ENCODE results near the gene LEP. TPM values are rescaled to one million over a fixed set of nuclear protein-coding genes. Genes with fewer than 3 reads are reported as not detected.

LEP gene
- total and polyA plus RNA-seq, 2 of the 8 experiments (the other 6 are each of a cell fraction or from before 2014, with no cell fraction given), result not detected

DNA sequence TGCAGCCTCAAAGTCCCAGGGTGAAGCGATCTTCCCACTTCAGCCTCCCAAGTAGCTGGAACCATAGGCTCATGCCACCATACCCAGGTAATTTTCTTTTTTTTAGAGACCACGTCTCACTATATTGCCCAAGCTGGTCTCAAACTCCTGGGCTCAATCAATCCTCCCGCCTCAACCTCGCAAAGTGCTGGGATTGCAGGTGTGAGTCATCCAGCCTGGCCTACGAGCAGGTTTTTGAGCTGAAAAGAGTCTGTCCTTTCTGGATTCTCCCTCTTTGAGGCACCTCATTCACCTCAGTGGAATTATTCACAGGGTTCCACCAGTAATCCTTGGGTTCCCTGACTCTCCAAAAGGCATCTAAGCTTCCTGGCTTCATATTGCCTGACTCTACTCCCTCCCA, 7.6 kb upstream of the LEP start:
- no peaks in the 10 kb centered on the region for H3K79me2 ChIP-seq (ENCODE audit: control insufficient read depth in 1 of 2, insufficient read depth in 2 of 2, low read length in 2 of 2)
- no peaks in the 10 kb centered on the region for H3K23me2 ChIP-seq (ENCODE audit: low read depth, low read length)
- H3K4ac ChIP-seq (replicated peaks; ENCODE audit: insufficient read length, low read depth, low read length), result no peak overlapping the region
- H4K8ac ChIP-seq (ENCODE audit: extremely low read depth, insufficient read depth, low read length), result no peak overlapping the region
- H4K91ac ChIP-seq (replicated peaks; ENCODE audit: insufficient read length, low read length), result no peak overlapping the region
- H2AFZ ChIP-seq (ENCODE audit: low read length), result 0 out of 2 replicates have a peak overlapping the region, but pooled peaks have one; percentile 8
- no peak overlapping the region for H3K27ac ChIP-seq (ENCODE audit: low read depth, low read length)
- H2BK15ac ChIP-seq (ENCODE audit: low read length), result no peak overlapping the region
- H3K27me3 ChIP-seq (replicated peaks in 1 of 4; ENCODE audit: control insufficient read depth in 3 of 4, extremely low read depth in 1 of 4, insufficient read depth in 3 of 4, low read length in 3 of 4), result no peaks in the 10 kb centered on the region
- no peak overlapping the region for H3K56ac ChIP-seq (replicated peaks; ENCODE audit: insufficient read length, low read depth, low read length)
- CTCF ChIA-PET (ENCODE audit: partially characterized antibody), result interaction anchor here (0.7 to 4.4 kb wide), 9 partner anchors 13 to 165 kb away, joined by 3 to 24 read pairs (median 3); no protein-coding TSS in a partner anchor
- no peaks in the 10 kb centered on the region for H3K9me3 ChIP-seq (ENCODE audit: insufficient read depth in 2 of 2, low read depth in 1 of 2, low read length in 1 of 2)
- no peak for TF ChIP-seq SUZ12 (IDR thresholded peaks at IDR 0.05; ENCODE audit: low read length)
- no peak for TF ChIP-seq YY1 (IDR thresholded peaks at IDR 0.05; ENCODE audit: low read depth, low read length)
- TF ChIP-seq ASH2L (IDR thresholded peaks at IDR 0.05; ENCODE audit: low read length), result no peak
- TF ChIP-seq KDM1A (IDR thresholded peaks at IDR 0.05; ENCODE audit: borderline replicate concordance, low read length), result no peak
- TF ChIP-seq TBP (IDR thresholded peaks at IDR 0.05; ENCODE audit: low read depth, low read length), result no peak
- no peak for TF ChIP-seq SIRT6 (IDR thresholded peaks at IDR 0.05; ENCODE audit: low read length)
- no peak for TF ChIP-seq HDAC2 (IDR thresholded peaks at IDR 0.05; ENCODE audit: borderline replicate concordance in 1 of 2, low read depth in 2 of 2, low read length in 2 of 2)
- TF ChIP-seq SIN3A (conservative IDR thresholded peaks at IDR 0.05 in 1 of 2, IDR thresholded peaks at IDR 0.05 in 1 of 2; ENCODE audit: low read depth in 1 of 2, low read length in 2 of 2), result no peak
- TF ChIP-seq KDM4A (IDR thresholded peaks at IDR 0.05; ENCODE audit: low read depth, low read length, severe bottlenecking), result no peak
- no peak for TF ChIP-seq ZNF274 (IDR thresholded peaks at IDR 0.05; ENCODE audit: borderline replicate concordance, extremely low read depth, low read length)
- H3K4me2 ChIP-seq (ENCODE audit: insufficient read depth in 1 of 2, low read depth in 2 of 2, low read length in 2 of 2), result no peak overlapping the region
- no peak overlapping the region for H3K9ac ChIP-seq (replicated peaks in 1 of 4; ENCODE audit: extremely low read depth in 1 of 4, low read depth in 3 of 4, low read length in 3 of 4)
- no peak overlapping the region for H4K5ac ChIP-seq (ENCODE audit: insufficient read length, low read depth, low read length)
- no peak overlapping the region for H2BK20ac ChIP-seq (ENCODE audit: low read length)
- H2BK120ac ChIP-seq (replicated peaks; ENCODE audit: low read depth, low read length), result no peak overlapping the region
- H3K23ac ChIP-seq (ENCODE audit: insufficient read length), result no peak overlapping the region
- no peak overlapping the region for H3K14ac ChIP-seq (ENCODE audit: insufficient read length)
- no peak overlapping the region for H3K4me3 ChIP-seq (ENCODE audit: extremely low read depth in 1 of 4, insufficient read depth in 2 of 4, low read depth in 3 of 4, low read length in 4 of 4)
- no peaks in the 10 kb centered on the region for H3K79me1 ChIP-seq (ENCODE audit: low read depth, low read length)
- H2BK5ac ChIP-seq (ENCODE audit: low read depth, low read length), result no peak overlapping the region
- no peak overlapping the region for H2AK5ac ChIP-seq (ENCODE audit: low read depth, low read length)
- DNase-seq (ENCODE audit: low read depth in 1 of 2, low spot score in 2 of 2) (no peak), FAIRE-seq (no peak)
- no peak overlapping the region for H3K18ac ChIP-seq (ENCODE audit: extremely low read depth, low read length)
- POLR2A ChIA-PET (ENCODE audit: partially characterized antibody), result interaction anchor here (0.7 kb wide), 1 partner anchor 10 kb away, joined by 3 read pairs; no protein-coding TSS in a partner anchor
- 82% methylated on average over 5 of the region's 5 CpGs; no CpG with 5 or more reads in 1 of the 2 experiments for WGBS, 2 experiments (ENCODE audit: extremely low coverage in 1 of 2, insufficient coverage in 1 of 2, insufficient read length in 1 of 2, insufficient replicate concordance in 2 of 2, low coverage in 1 of 2, low lambda C conversion rate in 2 of 2, missing lambda C conversion rate in 1 of 2)
- no peak overlapping the region for H2BK12ac ChIP-seq (ENCODE audit: low read depth, low read length)
- H4K20me1 ChIP-seq (replicated peaks in 1 of 2; ENCODE audit: control insufficient read depth in 1 of 2, insufficient read depth in 2 of 2, low read length in 2 of 2), result no peaks in the 10 kb centered on the region
- no peaks in the 10 kb centered on the region for H3K36me3 ChIP-seq (ENCODE audit: control insufficient read depth in 2 of 4, insufficient read depth in 4 of 4, low read length in 3 of 4)
- peaks cover 0 to 6% (median 4%) of the 10 kb centered on the region in 4 experiments; a peak in 4 of 7 replicates for H3K4me1 ChIP-seq (replicated peaks in 1 of 4; ENCODE audit: control insufficient read depth in 3 of 4, insufficient read depth in 4 of 4, low read length in 3 of 4)
